GM23248 (cell line): ENCODE results near the gene NEDD9. TPM values are rescaled to one million over a fixed set of nuclear protein-coding genes. Genes with fewer than 3 reads are reported as not detected.

ENCODE experiments used
- DNase-seq: peaks from one replicate; pipeline ENCODE4 v3.0.0-alpha.2; 2015
- H2AFZ ChIP-seq: fragments of 200-600 bp; sonication (generic); 2 replicates; pipeline ENCODE4 v1.6.1; 2016; ENCODE audit warnings: antibody characterized with exemption
- H3F3A ChIP-seq: fragments of 200-600 bp; sonication (generic); 2 replicates; pipeline ENCODE4 v1.6.1; 2016; ENCODE audit warnings: mild to moderate bottlenecking, antibody characterized with exemption, mixed run types; ENCODE audit not compliant: insufficient read depth
- H3K27ac ChIP-seq: fragments of 200-600 bp; sonication (generic); 2 replicates; pipeline ENCODE4 v1.5.1; 2016; ENCODE audit warnings: mild to moderate bottlenecking
- H3K27me3 ChIP-seq: fragments of 200-600 bp; sonication (generic); replicated peaks from 2 replicates; pipeline ENCODE4 v1.6.1; 2016; ENCODE audit warnings: mild to moderate bottlenecking; ENCODE audit not compliant: insufficient read depth
- H3K36me3 ChIP-seq: fragments of 200-600 bp; sonication (generic); 2 replicates; pipeline ENCODE4 v1.6.1; 2016; ENCODE audit warnings: low read depth, mild to moderate bottlenecking
- H3K4me1 ChIP-seq: fragments of 200-600 bp; sonication (generic); 2 replicates; pipeline ENCODE4 v1.6.1; 2016; ENCODE audit warnings: mild to moderate bottlenecking; ENCODE audit not compliant: insufficient read depth
- H3K4me2 ChIP-seq: fragments of 200-600 bp; sonication (generic); one replicate; pipeline ENCODE4 v1.6.1; 2016; ENCODE audit warnings: mild to moderate bottlenecking; ENCODE audit not compliant: unreplicated experiment
- H3K4me3 ChIP-seq: fragments of 200-600 bp; sonication (generic); 2 replicates; pipeline ENCODE4 v1.5.1; 2016; ENCODE audit warnings: mild to moderate bottlenecking
- H3K79me2 ChIP-seq: fragments of 200-600 bp; sonication (generic); 2 replicates; pipeline ENCODE4 v1.6.1; 2016; ENCODE audit warnings: mild to moderate bottlenecking; ENCODE audit not compliant: insufficient read depth
- H3K9ac ChIP-seq: fragments of 200-600 bp; sonication (generic); 2 replicates; pipeline ENCODE4 v1.6.1; 2016; ENCODE audit warnings: mild to moderate bottlenecking
- H3K9me2 ChIP-seq: fragments of 200-600 bp; sonication (generic); 2 replicates; pipeline ENCODE4 v1.6.1; 2016; ENCODE audit warnings: mixed run types, mild to moderate bottlenecking, moderate library complexity; ENCODE audit not compliant: insufficient read depth
- H3K9me3 ChIP-seq: fragments of 200-600 bp; sonication (generic); one replicate; pipeline ENCODE4 v1.6.1; 2017; ENCODE audit warnings: low read depth
- H4K20me1 ChIP-seq: fragments of 200-600 bp; sonication (generic); 2 replicates; pipeline ENCODE4 v1.6.0; 2016; ENCODE audit not compliant: insufficient read depth
- EZH2 ChIP-seq: fragments of 200-600 bp; sonication (generic); IDR thresholded peaks from 2 replicates; pipeline ENCODE4 v1.6.1; 2018; ENCODE audit warnings: antibody characterized with exemption, mild to moderate bottlenecking; ENCODE audit not compliant: insufficient read depth, poor library complexity, severe bottlenecking
- EZH2phosphoT487 ChIP-seq: fragments of 200-600 bp; sonication (generic); IDR thresholded peaks from 2 replicates; pipeline ENCODE4 v1.6.1; 2018; ENCODE audit warnings: antibody characterized with exemption, moderate library complexity, mild to moderate bottlenecking, low read depth; ENCODE audit not compliant: insufficient read depth
- WGBS, 2 experiments: methylation state at CpG; one replicate each; pipeline ENCODE4 v1.1.6; 2015 to 2017; ENCODE audit warnings: low lambda C conversion rate in 2 of 2, low coverage in 1 of 2; ENCODE audit errors: missing lambda C conversion rate in 2 of 2; 5-methylcytosine and 5-hydroxymethylcytosine counted together
- in situ Hi-C: fragments of 300-500 bp; cut with MboI; formaldehyde crosslinking; loops from 2 replicates; pipeline ENCODE4 v1.15.0; 2020
- polyA plus RNA-seq: library from polyadenylated mRNA; unstranded; fragments of >200 nt; fragmentation: Nextera tagmentation; extraction: Ambion mirVana; gene quantifications from 2 replicates; pipeline ENCODE4 v1.2.1, GENCODE V29; 2016
- total RNA-seq: library from RNA; depleted of rRNA; stranded (reverse); fragments of >200 nt; shearing (Covaris generic); gene quantifications from 2 replicates; pipeline ENCODE4 v1.2.3, GENCODE V29; 2014

The NEDD9 gene
- total and polyA plus RNA-seq, 2 experiments from 2014 or later: 3.0 to 4.2 TPM

DNA sequence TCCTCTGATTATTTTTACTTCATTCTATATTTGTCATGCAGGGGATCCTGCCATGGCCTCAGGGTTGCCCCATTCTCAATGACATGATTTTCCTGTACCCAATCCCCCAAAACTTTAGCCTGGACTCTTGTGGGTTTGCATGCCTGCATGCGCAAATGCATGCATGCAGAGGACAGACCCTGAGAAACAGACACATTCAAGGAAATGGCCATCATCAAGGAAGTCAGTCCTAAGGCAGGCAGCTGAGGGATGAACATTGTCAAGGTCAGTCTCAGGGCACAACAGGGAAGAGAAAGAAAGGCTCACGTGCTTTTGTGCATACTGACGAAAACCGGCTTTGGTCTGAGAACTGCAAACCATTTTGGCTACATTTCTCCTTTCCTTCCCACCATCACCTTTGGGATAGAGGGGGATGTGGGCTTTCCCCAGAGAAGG lies 13.1 kb downstream of the NEDD9 start:
- Histone ChIP-seq H3K9me3 (no peaks in the 10 kb centered on the region), H3K4me2 (no peak overlapping the region), H3K27ac (no peak overlapping the region), H3K27me3 (no peaks in the 10 kb centered on the region), H3K9ac (no peak overlapping the region), H3F3A (no peaks in the 10 kb centered on the region), H3K36me3 (no peaks in the 10 kb centered on the region), H3K9me2 (no peaks in the 10 kb centered on the region), H3K79me2 (no peaks in the 10 kb centered on the region), H3K4me3 (no peak overlapping the region), H4K20me1 (no peaks in the 10 kb centered on the region), H3K4me1 (peaks cover 4% of the 10 kb centered on the region), H2AFZ (no peak overlapping the region)
- 84 to 85% methylated on average over 4 of the region's 4 CpGs for WGBS, 2 experiments
- TF ChIP-seq EZH2 (no peak), EZH2phosphoT487 (no peak)
- in situ Hi-C loops: no loop called here
- no peak for DNase-seq

DNA sequence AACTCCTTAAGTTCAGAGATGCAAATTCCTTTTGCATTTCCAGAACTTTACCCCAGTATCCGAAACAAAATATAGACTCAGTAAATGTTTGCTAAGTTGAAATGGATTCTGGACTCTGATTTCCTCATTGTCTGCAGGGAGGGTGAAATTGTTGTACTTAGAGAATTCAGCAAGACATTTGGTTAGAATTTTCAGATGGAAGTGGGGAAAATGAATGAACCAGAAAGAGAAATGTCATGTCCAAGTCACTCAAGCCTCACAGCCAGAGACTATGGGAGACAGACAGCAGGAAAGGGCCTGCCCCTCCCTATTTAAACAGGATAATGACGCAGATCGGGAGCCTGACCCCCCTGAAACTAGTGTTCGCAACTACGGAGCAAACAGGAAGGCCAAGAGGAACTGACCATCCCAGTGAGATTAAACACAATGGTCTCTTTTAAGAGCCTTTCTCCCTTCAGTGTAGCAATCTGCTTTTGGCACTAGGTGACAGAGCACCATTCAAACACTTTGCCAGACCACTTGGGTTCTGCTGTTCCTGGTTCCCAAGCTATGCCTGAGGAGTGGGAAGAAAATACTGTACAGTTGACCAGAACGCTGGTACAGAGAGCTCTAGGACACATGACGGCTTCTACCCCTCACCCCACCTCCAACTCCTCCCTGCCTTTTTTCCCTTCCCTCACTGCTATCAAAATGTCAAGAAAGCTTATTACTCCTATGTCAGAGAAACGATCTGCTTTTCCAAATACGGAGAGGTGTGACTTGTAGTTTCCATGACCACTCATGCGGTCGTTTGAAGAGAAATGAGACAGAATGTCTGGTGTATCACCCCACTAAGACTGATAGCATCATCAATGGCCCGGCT lies 13.7 kb downstream of the NEDD9 start:
- H3K9me3 ChIP-seq: no peaks in the 10 kb centered on the region
- no peak for TF ChIP-seq EZH2phosphoT487
- no peak overlapping the region for H3K27ac ChIP-seq
- 83 to 84% methylated on average over 12 of the region's 12 CpGs for WGBS, 2 experiments
- no peaks in the 10 kb centered on the region for H3K27me3 ChIP-seq
- H2AFZ ChIP-seq: no peak overlapping the region
- no peaks in the 10 kb centered on the region for H3K9me2 ChIP-seq
- in situ Hi-C loops: no loop called here
- H3K36me3 ChIP-seq: no peaks in the 10 kb centered on the region
- 0 out of 2 replicates have a peak, but pooled peaks cover 4% of the 10 kb centered on the region for H3K4me1 ChIP-seq
- H3K9ac ChIP-seq: no peak overlapping the region
- no peaks in the 10 kb centered on the region for H4K20me1 ChIP-seq
- H3F3A ChIP-seq: peaks cover 4% of the 10 kb centered on the region; the same call in 1 of the 2 replicates
- H3K4me2 ChIP-seq: no peak overlapping the region
- no peak overlapping the region for H3K4me3 ChIP-seq
- H3K79me2 ChIP-seq: no peaks in the 10 kb centered on the region
- DNase-seq: no peak

DNA sequence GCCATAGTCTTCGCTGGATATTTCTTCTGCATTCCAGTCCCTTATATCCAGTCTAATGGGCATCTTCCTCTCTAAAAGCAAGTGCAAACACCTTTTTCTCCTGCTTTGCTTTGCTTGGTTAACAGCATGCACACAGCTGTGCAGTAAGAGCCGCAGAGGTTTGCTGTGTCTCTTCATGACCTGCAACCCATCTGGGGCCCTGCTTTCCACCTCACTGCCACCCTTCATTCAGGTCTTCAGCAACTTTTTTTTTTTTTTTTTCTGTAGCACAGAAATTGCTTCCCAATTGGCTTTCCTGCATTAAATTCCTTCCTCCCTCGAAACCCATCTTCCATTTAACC lies 14.4 kb downstream of the NEDD9 start:
- TF ChIP-seq EZH2 (no peak), EZH2phosphoT487 (no peak)
- no peaks in the 10 kb centered on the region for H3K9me2 ChIP-seq
- no peaks in the 10 kb centered on the region for H3K9me3 ChIP-seq
- H3K4me1 ChIP-seq: peaks cover 9% of the 10 kb centered on the region
- peaks cover 11% of the 10 kb centered on the region for H3F3A ChIP-seq
- H3K4me2 ChIP-seq: no peak overlapping the region
- no peak overlapping the region for H3K9ac ChIP-seq
- in situ Hi-C loops: no loop called here
- no peak overlapping the region for H3K27ac ChIP-seq
- H3K79me2 ChIP-seq: no peaks in the 10 kb centered on the region
- DNase-seq: no peak
- H4K20me1 ChIP-seq: no peaks in the 10 kb centered on the region
- no peaks in the 10 kb centered on the region for H3K27me3 ChIP-seq
- H3K4me3 ChIP-seq: no peak overlapping the region
- H2AFZ ChIP-seq: no peak overlapping the region
- WGBS, 2 experiments: 87 to 91% methylated on average over 3 of the region's 3 CpGs
- no peaks in the 10 kb centered on the region for H3K36me3 ChIP-seq

DNA sequence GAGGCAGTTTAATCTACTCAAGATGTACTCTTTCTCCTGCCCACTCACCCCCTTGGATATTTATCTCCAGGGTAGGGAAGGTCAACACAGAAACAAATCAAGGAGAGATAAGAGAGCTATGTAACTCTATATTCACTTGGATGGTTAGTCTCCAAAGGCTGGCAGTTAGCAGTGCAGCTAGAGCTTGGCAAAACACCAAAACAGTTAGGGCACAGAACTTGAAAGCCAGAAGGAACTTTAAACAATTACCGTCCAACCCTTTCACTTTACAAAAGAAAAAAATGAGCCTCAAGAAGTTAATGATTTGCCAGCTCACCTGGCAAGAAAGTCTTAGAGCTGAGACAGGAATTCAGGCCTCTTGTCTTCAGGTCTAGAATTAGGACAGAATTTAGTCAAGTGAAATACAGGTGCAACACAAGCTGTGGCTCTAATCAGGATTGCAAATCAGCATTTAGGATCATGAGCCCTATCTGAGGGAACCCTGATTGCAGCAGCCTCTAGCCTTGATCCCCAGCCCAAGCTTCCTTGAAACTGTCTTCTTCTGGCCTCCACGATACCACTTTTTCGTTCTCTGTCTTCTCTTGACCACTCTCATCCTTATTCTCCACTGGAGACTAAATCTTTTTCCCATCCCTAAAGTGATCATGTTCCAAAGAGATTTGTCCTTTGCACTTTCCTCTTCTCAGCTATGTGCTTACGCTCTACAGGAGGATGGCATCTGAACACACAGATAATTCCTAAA lies 14.9 kb downstream of the NEDD9 start:
- 83 to 88% methylated on average over 4 of the region's 4 CpGs for WGBS, 2 experiments
- Histone ChIP-seq H3K27ac (no peak overlapping the region), H3K4me3 (no peak overlapping the region), H3K4me2 (no peak overlapping the region), H3K9me2 (no peaks in the 10 kb centered on the region), H3K4me1 (peaks cover 15% of the 10 kb centered on the region), H2AFZ (no peak overlapping the region), H3F3A (peaks cover 16% of the 10 kb centered on the region), H3K9ac (no peak overlapping the region), H3K36me3 (no peaks in the 10 kb centered on the region), H4K20me1 (no peaks in the 10 kb centered on the region), H3K27me3 (no peaks in the 10 kb centered on the region), H3K9me3 (no peaks in the 10 kb centered on the region), H3K79me2 (no peaks in the 10 kb centered on the region)
- DNase-seq: no peak
- TF ChIP-seq EZH2phosphoT487 (no peak), EZH2 (no peak)
- in situ Hi-C loops: no loop called here
